ENCODE measurements around the gene CLDN25.
"Not testable (repeated sequence)": the region's sequence is repeated elsewhere in the genome, so short reads cannot be mapped to it uniquely, and the experiment has no call there.

Gene CLDN25

GRCh38 chr11:113779496-113779895 is at the start of gene CLDN25:
Gene CLDN25 (plus strand): TSS chr11:113779796. CDS start chr11:113779796, 0 bp downstream.
- no peak for DNase-seq

GRCh38 chr11:113730887-113731726 is 48.5 kb upstream of the CLDN25 start:
- DNase-seq: no peak

- no peak for DNase-seq
Measured at GRCh38 chr11:113732092-113732491, 47.5 kb upstream of the CLDN25 start.

- no peak for DNase-seq
Measured at GRCh38 chr11:113736323-113736722, 43.3 kb upstream of the CLDN25 start.

GRCh38 chr11:113752932-113753331 is 26.7 kb upstream of the CLDN25 start:
- DNase-seq: no peak

- no peak for DNase-seq
Measured at GRCh38 chr11:113760241-113760640, 19.4 kb upstream of the CLDN25 start.

- DNase-seq: not testable (repeated sequence)
Measured at GRCh38 chr11:113763040-113763439, 16.6 kb upstream of the CLDN25 start.

GRCh38 chr11:113764527-113765219 is 14.9 kb upstream of the CLDN25 start:
- no peak for DNase-seq

GRCh38 chr11:113771964-113772363 is 7.6 kb upstream of the CLDN25 start:
- DNase-seq: no peak

GRCh38 chr11:113773092-113773415 is 6.5 kb upstream of the CLDN25 start:
- no peak for DNase-seq

GRCh38 chr11:113773416-113774173 is 6.0 kb upstream of the CLDN25 start, which contains the start of gene ZW10:
Gene ZW10 (minus strand): TSS chr11:113773692. CDS start chr11:113773666, 26 bp downstream.
- peak; percentile 82 for DNase-seq

GRCh38 chr11:113774174-113774503 is 5.5 kb upstream of the CLDN25 start:
- DNase-seq: no peak

GRCh38 chr11:113778111-113778910 is 1.3 kb upstream of the CLDN25 start:
- peak; percentile 17 for DNase-seq

- DNase-seq: no peak
Measured at GRCh38 chr11:113781682-113782081, 2.1 kb downstream of the CLDN25 start.

- DNase-seq: no peak
Measured at GRCh38 chr11:113782134-113782533, 2.5 kb downstream of the CLDN25 start.

GRCh38 chr11:113789016-113789415 is 9.4 kb downstream of the CLDN25 start:
- not testable (repeated sequence) for DNase-seq

- no peak for DNase-seq
Measured at GRCh38 chr11:113789675-113790320, 10.2 kb downstream of the CLDN25 start.

GRCh38 chr11:113796663-113797259 is 17.2 kb downstream of the CLDN25 start:
- DNase-seq: peak; percentile 13

GRCh38 chr11:113802621-113803020 is 23.0 kb downstream of the CLDN25 start:
- DNase-seq: no peak

GRCh38 chr11:113805640-113806039 is 26.0 kb downstream of the CLDN25 start:
- DNase-seq: no peak

- DNase-seq: no peak
Measured at GRCh38 chr11:113806406-113806805, 26.8 kb downstream of the CLDN25 start.

- DNase-seq: no peak
Measured at GRCh38 chr11:113808931-113809330, 29.3 kb downstream of the CLDN25 start.
